HepG2 (cell line): ENCODE results near the gene SLC12A9. TPM values are rescaled to one million over a fixed set of nuclear protein-coding genes. Genes with fewer than 3 reads are reported as not detected.

ENCODE experiments used
- ATF3 ChIP-seq: sonication (generic); formaldehyde crosslinking; IDR thresholded peaks from 2 replicates; pipeline ENCODE4 v1.4.0; 2020; ENCODE audit warnings: missing genetic modification reagents
- FLYWCH1 ChIP-seq: sonication (generic); formaldehyde crosslinking; IDR thresholded peaks from 2 replicates; pipeline ENCODE4 v1.8.1; 2023; ENCODE audit warnings: mild to moderate bottlenecking, missing genetic modification reagents
- GLI4 ChIP-seq: sonication (generic); formaldehyde crosslinking; IDR thresholded peaks from 2 replicates; pipeline ENCODE4 v1.5.1; 2020; ENCODE audit warnings: missing genetic modification reagents, mild to moderate bottlenecking, moderate library complexity, borderline replicate concordance
- HNRNPK ChIP-seq: fragments of 200-400 bp; formaldehyde crosslinking; IDR thresholded peaks from 2 replicates; pipeline ENCODE4 v1.6.1; 2018; ENCODE audit warnings: low read length, low read depth, moderate library complexity, mild to moderate bottlenecking; ENCODE audit not compliant: poor library complexity, severe bottlenecking
- JARID2 ChIP-seq: sonication (generic); formaldehyde crosslinking; IDR thresholded peaks from 2 replicates; pipeline ENCODE4 v1.8.1; 2023; ENCODE audit warnings: missing genetic modification reagents, inconsistent platforms; ENCODE audit not compliant: insufficient replicate concordance
- MLLT10 ChIP-seq: sonication (generic); formaldehyde crosslinking; IDR thresholded peaks from 2 replicates; pipeline ENCODE4 v1.4.0; 2020; ENCODE audit warnings: missing genetic modification reagents
- MXD1 ChIP-seq: sonication (generic); formaldehyde crosslinking; IDR thresholded peaks from 2 replicates; pipeline ENCODE4 v1.4.0; 2020; ENCODE audit warnings: mild to moderate bottlenecking, missing genetic modification reagents
- RBM39 ChIP-seq: fragments of 200-400 bp; formaldehyde crosslinking; IDR thresholded peaks from one replicate; pipeline ENCODE4 v1.6.1; 2018; ENCODE audit warnings: antibody characterized with exemption, mild to moderate bottlenecking, low read depth, low read length; ENCODE audit not compliant: poor library complexity, severe bottlenecking
- REST ChIP-seq, 2 experiments: IDR thresholded peaks; 2 replicates each; pipeline ENCODE4 v1.6.1; 2011 to 2012; ENCODE audit warnings: low read length in 2 of 2, borderline replicate concordance in 1 of 2, low read depth in 1 of 2, mild to moderate bottlenecking in 1 of 2, moderate library complexity in 1 of 2
- SNAPC4 ChIP-seq: sonication (generic); formaldehyde crosslinking; IDR thresholded peaks from 2 replicates; pipeline ENCODE4 v1.4.0; 2020; ENCODE audit warnings: mild to moderate bottlenecking, missing genetic modification reagents
- SP1 ChIP-seq, 2 experiments: fragments of 450-650 bp in 1 of 2; sonication (generic) in 1 of 2; formaldehyde crosslinking in 1 of 2; IDR thresholded peaks; 2 replicates each; pipeline versions ENCODE4 v1.4.0 to v1.6.1; 2016 to 2020; ENCODE audit warnings: missing genetic modification reagents in 1 of 2
- THYN1 ChIP-seq: sonication (generic); formaldehyde crosslinking; IDR thresholded peaks from 2 replicates; pipeline ENCODE4 v1.8.1; 2023; ENCODE audit warnings: low read depth, mild to moderate bottlenecking, moderate library complexity, missing genetic modification reagents, borderline replicate concordance
- ZMYM3 ChIP-seq: sonication (generic); formaldehyde crosslinking; IDR thresholded peaks from 2 replicates; pipeline ENCODE4 v1.5.1; 2020; ENCODE audit warnings: mild to moderate bottlenecking, missing genetic modification reagents
- ZNF329 ChIP-seq: sonication (generic); formaldehyde crosslinking; IDR thresholded peaks from 2 replicates; pipeline ENCODE4 v1.9.0; 2021; ENCODE audit warnings: low read depth, mild to moderate bottlenecking, missing genetic modification reagents
- ZNF614 ChIP-seq: IDR thresholded peaks from 2 replicates; pipeline ENCODE4 v1.6.1; 2018; ENCODE audit warnings: missing biosample characterization, missing genetic modification reagents, inconsistent platforms, borderline replicate concordance
- ZNF75D ChIP-seq: sonication (generic); formaldehyde crosslinking; IDR thresholded peaks from 2 replicates; pipeline ENCODE4 v1.8.1; 2023; ENCODE audit warnings: missing genetic modification reagents, mild to moderate bottlenecking, borderline replicate concordance
- ZNF768 ChIP-seq: sonication (generic); formaldehyde crosslinking; IDR thresholded peaks from 2 replicates; pipeline ENCODE4 v1.4.0; 2020; ENCODE audit warnings: missing genetic modification reagents
- ZSCAN22 ChIP-seq: sonication (generic); formaldehyde crosslinking; IDR thresholded peaks from 2 replicates; pipeline ENCODE4 v1.4.0; 2020; ENCODE audit warnings: mild to moderate bottlenecking, missing genetic modification reagents
- polyA plus RNA-seq, 8 experiments: library from polyadenylated mRNA; depleted of rRNA in 3 of 8; stranded (reverse) in 7 of 8; unstranded in 1 of 8; fragments of >200 nt; fragmentation: Illumina TruSeq in 4 of 8; extraction: Trizol in 4 of 8; gene quantifications; 2 replicates each; pipeline versions ENCODE4 v1.2.1 to v1.2.3, GENCODE V29; 2011 to 2016; ENCODE audit warnings: low read depth in 4 of 8, missing spikeins in 1 of 8, mixed read lengths in 1 of 8; ENCODE audit not compliant: insufficient read depth in 1 of 8
- total RNA-seq, 5 experiments: library from RNA; depleted of rRNA; stranded (reverse); fragments of >200 nt; fragmentation: Illumina TruSeq; extraction: Trizol; gene quantifications; 2 replicates each; pipeline ENCODE4 v1.2.3, GENCODE V29; 2016; ENCODE audit warnings: low read depth in 1 of 5

The SLC12A9 gene
- total and polyA plus RNA-seq, 2 of the 13 experiments (the other 11 are each of a cell fraction or from before 2014, with no cell fraction given): 8.7 to 16.6 TPM

- TF ChIP-seq RBM39 (peak; percentile 11), HNRNPK (peak; percentile 95), MXD1 (peak; percentile 100), ZNF768 (CRISPR knock-in tag) (peak; percentile 50; the same call in 1 of the 2 replicates), ZNF75D (CRISPR knock-in tag) (no peak), MLLT10 (CRISPR knock-in tag) (no peak), REST (IDR thresholded peaks at IDR 0.05; ENCODE audit: borderline replicate concordance in 1 of 2, low read depth in 1 of 2, low read length in 2 of 2) (no peak), THYN1 (CRISPR knock-in tag) (no peak), ZNF614 (no peak), ZMYM3 (CRISPR knock-in tag) (no peak), GLI4 (peak; percentile 76; the same call in 1 of the 2 replicates), SNAPC4 (CRISPR knock-in tag) (peak; percentile 86; the same call in 1 of the 2 replicates), FLYWCH1 (CRISPR knock-in tag) (no peak), ZSCAN22 (CRISPR knock-in tag) (no peak), ZNF329 (CRISPR knock-in tag) (no peak; the same call in 1 of the 2 replicates), ATF3 (CRISPR knock-in tag) (0 out of 2 replicates have a peak, but pooled peaks have one; percentile 22), SP1 (IDR thresholded peaks at IDR 0.05) (no peak), SP1 (CRISPR knock-in tag; IDR thresholded peaks at IDR 0.05) (peak; percentile 31; the same call in 1 of the 2 replicates), JARID2 (CRISPR knock-in tag) (no peak)
Measured at GRCh38 chr7:100888988-100889750, 36.7 kb downstream of the SLC12A9 start, which contains the start of gene UFSP1 (continued).
